Right lobe of liver (tissue), 6 donors: ENCODE data around the gene IL1RAPL1. TPM values are rescaled to one million over a fixed set of nuclear protein-coding genes. Genes with fewer than 3 reads are reported as not detected.

ENCODE experiments used
- ATAC-seq, 4 donors: fragments of 200-7000 bp; cut with Tn5 transposase; one replicate each; pipeline ENCODE4 v1.9.1; 2020; ENCODE audit warnings: mild to moderate bottlenecking in 4 of 4, moderate library complexity in 4 of 4
- DNase-seq, 3 donors: peaks; one replicate each; pipeline ENCODE4 v3.0.0-alpha.2; 2020
- H3K27ac ChIP-seq, 3 donors: fragments of 200-600 bp; one replicate each; pipeline ENCODE4 v1.8.0; 2022
- H3K27me3 ChIP-seq, 2 donors: fragments of 200-600 bp; one replicate each; pipeline ENCODE4 v1.8.0; 2022
- H3K36me3 ChIP-seq, 4 donors: fragments of 200-600 bp; sonication (generic) in 1 of 4; one replicate each; pipeline versions ENCODE4 v1.5.1 to v1.8.0; 2017 to 2022; ENCODE audit warnings: control low read depth in 1 of 4
- H3K4me1 ChIP-seq, 4 donors: fragments of 200-600 bp; sonication (generic) in 1 of 4; one replicate each; pipeline versions ENCODE4 v1.5.1 to v1.8.0; 2017 to 2022; ENCODE audit warnings: control low read depth in 1 of 4
- H3K4me3 ChIP-seq, 3 donors: fragments of 200-600 bp; one replicate each; pipeline ENCODE4 v1.8.0; 2022
- H3K9me3 ChIP-seq, 4 donors: fragments of 200-600 bp; sonication (generic) in 1 of 4; one replicate each; pipeline versions ENCODE4 v1.5.1 to v1.8.0; 2017 to 2022; ENCODE audit warnings: control low read depth in 1 of 4
- CTCF ChIP-seq, 4 donors: fragments of 200-600 bp in 3 of 4; fragments of 450-650 bp in 1 of 4; IDR thresholded peaks; one replicate each; pipeline versions ENCODE4 v1.5.1 to v1.8.0; 2016 to 2022; ENCODE audit warnings: antibody characterized with exemption in 4 of 4, mild to moderate bottlenecking in 2 of 4
- POLR2A ChIP-seq: fragments of 450-650 bp; IDR thresholded peaks from one replicate; pipeline ENCODE4 v1.6.1; 2017; ENCODE audit warnings: antibody characterized with exemption, mild to moderate bottlenecking
- WGBS: methylation state at CpG from one replicate; pipeline ENCODE4 v1.1.6; 2018; ENCODE audit warnings: low coverage, low lambda C conversion rate; ENCODE audit not compliant: insufficient coverage; ENCODE audit errors: missing lambda C conversion rate; 5-methylcytosine and 5-hydroxymethylcytosine counted together
- intact Hi-C, 2 donors: fragments of 100-400 bp; cut with DNase I; formaldehyde crosslinking; loops; one replicate each; pipeline versions ENCODE4 v1.11.2 to v1.14.1; 2022
- total RNA-seq, 6 experiments: library from RNA; depleted of rRNA in 2 of 6; stranded (reverse); fragments of >200 nt in 2 of 6; fragmentation: NEBNext Ultra II Directional in 3 of 6; extraction: Animal tissue kit (Norgen Biotek cat#: 25700) in 3 of 6; gene quantifications; one replicate each; pipeline versions ENCODE4 v1.1.0 to v1.2.4, GENCODE V29; 2016 to 2023
- donor health status: DM: no; HTN: yes; CAD: no.
- donor health status: DM: no; HTN: no; CAD: no.
- donor health status: DM: no; HTN: no; CAD: no.
- donor health status: DM: no; HTN: yes; CAD: no.
- donor health status: DM: no; HTN: yes; CAD: no.

IL1RAPL1 gene
- total RNA-seq, 6 experiments from 2014 or later: not detected

- 47% methylated on average over 4 of the region's 4 CpGs for WGBS
- no peak overlapping the region for H3K4me3 ChIP-seq
- H3K4me1 ChIP-seq: peaks cover 0 to 5% (median 0%) of the 10 kb centered on the region in 4 donors
- no peaks in the 10 kb centered on the region for H3K27me3 ChIP-seq
- H3K27ac ChIP-seq: no peak overlapping the region
- H3K9me3 ChIP-seq: no peaks in the 10 kb centered on the region
- TF ChIP-seq CTCF (IDR thresholded peaks at IDR 0.05): no peak
- no peak for TF ChIP-seq POLR2A
- intact Hi-C loops: no loop called here
- ATAC-seq (peak in 3 of 4 donors; percentile 38 to 68 (median 57)), DNase-seq (no peak)
- H3K36me3 ChIP-seq: no peaks in the 10 kb centered on the region
These were observed 1201.9 kb downstream of the IL1RAPL1 start for GRCh38 chrX:29788991-29789699.

DNA sequence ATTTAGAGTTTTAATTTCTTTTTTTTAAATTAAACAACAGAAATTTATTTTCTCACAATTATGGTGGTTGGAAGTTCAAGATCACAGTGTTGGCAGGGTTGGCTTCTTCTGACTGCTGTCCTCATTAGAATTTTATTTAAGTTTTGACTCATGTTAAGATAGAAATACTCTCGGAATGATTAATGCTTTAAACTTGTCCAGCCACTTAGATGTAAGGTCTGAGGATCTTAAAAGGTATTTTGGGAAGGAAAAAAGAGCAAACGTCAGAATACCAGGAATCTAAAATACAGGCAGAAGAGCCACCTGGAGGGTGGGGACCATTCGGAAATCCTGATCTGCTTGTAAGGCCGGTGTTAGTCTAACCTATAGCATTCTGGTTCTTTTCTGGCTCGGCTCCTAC, 1205.1 kb downstream of the IL1RAPL1 start:
- WGBS: 57% methylated on average over 5 of the region's 5 CpGs
- H3K4me1 ChIP-seq: peaks cover 0 to 5% (median 0%) of the 10 kb centered on the region in 4 donors
- no peak for DNase-seq
- H3K27ac ChIP-seq: no peak overlapping the region
- no peaks in the 10 kb centered on the region for H3K27me3 ChIP-seq
- TF ChIP-seq CTCF (IDR thresholded peaks at IDR 0.05) (no peak), POLR2A (no peak)
- intact Hi-C loops: no loop called here
- no peaks in the 10 kb centered on the region for H3K9me3 ChIP-seq
- no peak overlapping the region for H3K4me3 ChIP-seq
- no peak for ATAC-seq
- H3K36me3 ChIP-seq: no peaks in the 10 kb centered on the region

GRCh38 chrX:29797156-29797555, 1209.9 kb downstream of the IL1RAPL1 start:
- H3K36me3 ChIP-seq: no peaks in the 10 kb centered on the region
- H3K27ac ChIP-seq: no peak overlapping the region
- no peaks in the 10 kb centered on the region for H3K27me3 ChIP-seq
- H3K4me1 ChIP-seq: no peaks in the 10 kb centered on the region
- intact Hi-C loops: no loop called here
- H3K4me3 ChIP-seq: no peak overlapping the region
- WGBS: 20% methylated on average over 2 of the region's 2 CpGs
- no peak for TF ChIP-seq CTCF (IDR thresholded peaks at IDR 0.05)
- no peak for TF ChIP-seq POLR2A
- ATAC-seq: no peak
- H3K9me3 ChIP-seq: no peaks in the 10 kb centered on the region
- no peak for DNase-seq

GRCh38 chrX:29798469-29798868, 1211.2 kb downstream of the IL1RAPL1 start:
- H3K9me3 ChIP-seq: no peaks in the 10 kb centered on the region
- 54% methylated on average over 2 of the region's 2 CpGs for WGBS

More at GRCh38 chrX:29798469-29798868, 1211.2 kb downstream of the IL1RAPL1 start:
- TF ChIP-seq CTCF (IDR thresholded peaks at IDR 0.05): no peak
- no peaks in the 10 kb centered on the region for H3K36me3 ChIP-seq
- H3K4me3 ChIP-seq: no peak overlapping the region
- no peaks in the 10 kb centered on the region for H3K27me3 ChIP-seq
- H3K4me1 ChIP-seq: no peaks in the 10 kb centered on the region
- DNase-seq (no peak), ATAC-seq (no peak)
- intact Hi-C loops: no loop called here
- no peak overlapping the region for H3K27ac ChIP-seq
